Cardiac muscle cell (in vitro differentiated cells and primary cell): ENCODE measurements around the gene PC. TPM values are rescaled to one million over a fixed set of nuclear protein-coding genes. Genes with fewer than 3 reads are reported as not detected.

Source experiments
- DNase-seq, 2 donors: peaks; one replicate each; pipeline versions ENCODE4 v3.0.0 to v3.0.0-alpha.2; 2010 to 2017; ENCODE audit warnings: low read depth in 1 of 2, low spot score in 1 of 2
- H3K27ac ChIP-seq: fragments of 200-600 bp; sonication (generic); 2 replicates; pipeline ENCODE4 v1.5.1; 2016
- H3K27me3 ChIP-seq: fragments of 200-600 bp; sonication (generic); 2 replicates; pipeline ENCODE4 v1.6.0; 2016; ENCODE audit warnings: control low read depth
- H3K36me3 ChIP-seq: fragments of 200-600 bp; sonication (generic); 2 replicates; pipeline ENCODE4 v1.5.1; 2016; ENCODE audit warnings: control low read depth
- H3K4me1 ChIP-seq: fragments of 200-600 bp; sonication (generic); 2 replicates; pipeline ENCODE4 v1.8.1; 2017; ENCODE audit warnings: low read depth, mild to moderate bottlenecking, mixed run types
- H3K4me3 ChIP-seq: fragments of 200-600 bp; sonication (generic); 2 replicates; pipeline ENCODE4 v1.5.1; 2016; ENCODE audit warnings: mild to moderate bottlenecking
- H3K9me3 ChIP-seq: fragments of 200-600 bp; sonication (generic); 2 replicates; pipeline ENCODE4 v1.5.1; 2017; ENCODE audit warnings: low read depth, mild to moderate bottlenecking, control low read depth
- polyA plus RNA-seq: library from polyadenylated mRNA; unstranded; fragments of >200 nt; fragmentation: Nextera tagmentation; extraction: Ambion mirVana; gene quantifications from 2 replicates; pipeline ENCODE4 v1.2.1, GENCODE V29; 2016
- total RNA-seq: library from RNA; depleted of rRNA; stranded (reverse); fragments of >200 nt; gene quantifications from 2 replicates; pipeline ENCODE4 v1.2.3, GENCODE V29; 2016
- TF ChIP-seq, protein P1 (sequence below): IDR thresholded peaks from 2 replicates; pipeline ENCODE4 v1.5.1; 2012; ENCODE audit warnings: low read depth, mild to moderate bottlenecking, low read length

The PC gene
- total and polyA plus RNA-seq, 2 experiments from 2014 or later: 20.5 to 30.7 TPM

DNA sequence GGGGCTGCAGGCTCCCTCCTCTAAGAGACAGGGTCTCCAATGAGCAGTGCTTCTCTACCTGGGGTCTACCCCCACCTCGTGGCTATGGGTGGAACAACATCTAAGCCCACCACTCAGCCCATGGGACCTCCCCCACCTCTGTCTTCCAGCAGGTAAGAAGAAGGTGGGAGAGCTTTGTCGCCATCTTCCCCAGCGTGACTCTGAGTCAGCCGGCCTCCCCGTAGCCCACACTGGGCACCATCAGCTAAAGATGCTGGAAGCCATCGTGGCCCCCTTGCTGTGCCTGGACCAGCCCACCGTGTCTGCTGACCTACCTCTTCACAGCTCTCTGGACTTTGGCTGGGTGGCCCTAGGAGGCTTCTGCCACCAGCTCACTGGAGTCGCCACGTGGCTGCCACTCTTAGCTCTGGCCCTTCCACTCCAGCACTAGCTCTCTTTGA is 17.9 kb upstream of the PC start:
- H3K4me3 ChIP-seq: no peak overlapping the region
- H3K27me3 ChIP-seq: no peaks in the 10 kb centered on the region
- no peak overlapping the region for H3K27ac ChIP-seq
- no peaks in the 10 kb centered on the region for H3K4me1 ChIP-seq
- DNase-seq: peak; percentile 43 to 57
- TF ChIP-seq, protein P1, sequence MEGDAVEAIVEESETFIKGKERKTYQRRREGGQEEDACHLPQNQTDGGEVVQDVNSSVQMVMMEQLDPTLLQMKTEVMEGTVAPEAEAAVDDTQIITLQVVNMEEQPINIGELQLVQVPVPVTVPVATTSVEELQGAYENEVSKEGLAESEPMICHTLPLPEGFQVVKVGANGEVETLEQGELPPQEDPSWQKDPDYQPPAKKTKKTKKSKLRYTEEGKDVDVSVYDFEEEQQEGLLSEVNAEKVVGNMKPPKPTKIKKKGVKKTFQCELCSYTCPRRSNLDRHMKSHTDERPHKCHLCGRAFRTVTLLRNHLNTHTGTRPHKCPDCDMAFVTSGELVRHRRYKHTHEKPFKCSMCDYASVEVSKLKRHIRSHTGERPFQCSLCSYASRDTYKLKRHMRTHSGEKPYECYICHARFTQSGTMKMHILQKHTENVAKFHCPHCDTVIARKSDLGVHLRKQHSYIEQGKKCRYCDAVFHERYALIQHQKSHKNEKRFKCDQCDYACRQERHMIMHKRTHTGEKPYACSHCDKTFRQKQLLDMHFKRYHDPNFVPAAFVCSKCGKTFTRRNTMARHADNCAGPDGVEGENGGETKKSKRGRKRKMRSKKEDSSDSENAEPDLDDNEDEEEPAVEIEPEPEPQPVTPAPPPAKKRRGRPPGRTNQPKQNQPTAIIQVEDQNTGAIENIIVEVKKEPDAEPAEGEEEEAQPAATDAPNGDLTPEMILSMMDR: peak; percentile 83
- H3K36me3 ChIP-seq: no peaks in the 10 kb centered on the region
- no peaks in the 10 kb centered on the region for H3K9me3 ChIP-seq

DNA sequence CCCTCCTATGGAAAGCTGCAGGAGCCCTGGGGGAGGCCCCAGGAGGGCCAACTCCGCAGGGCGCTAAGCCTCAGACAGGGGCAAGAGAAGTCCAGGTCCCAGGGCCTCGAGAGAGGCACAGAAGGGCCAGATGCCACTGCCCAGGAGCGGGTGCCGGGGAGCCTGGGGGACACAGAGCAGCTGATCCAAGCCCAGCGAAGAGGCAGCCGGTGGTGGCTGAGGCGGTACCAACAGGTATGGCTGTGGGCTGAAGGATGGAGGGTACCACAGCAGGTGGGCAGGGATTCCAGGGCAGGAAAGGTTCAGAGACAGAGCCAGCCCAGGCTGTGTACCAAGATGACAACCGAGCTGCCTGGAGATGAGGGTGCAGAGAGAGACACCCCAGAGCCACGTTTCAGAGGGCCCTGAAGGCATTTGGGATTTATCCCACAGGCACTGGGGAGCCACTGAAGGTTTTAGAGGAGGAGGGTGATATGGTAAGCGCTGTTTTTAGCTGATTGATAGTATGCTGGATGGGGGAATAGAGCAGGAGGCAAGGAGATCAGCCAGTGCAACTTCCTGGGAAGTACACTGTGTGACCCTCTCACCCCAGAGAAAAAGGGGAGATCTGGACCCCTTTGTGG is 17.3 kb upstream of the PC start:
- Histone ChIP-seq H3K36me3 (no peaks in the 10 kb centered on the region), H3K4me3 (no peak overlapping the region), H3K27ac (no peak overlapping the region), H3K9me3 (no peaks in the 10 kb centered on the region), H3K27me3 (no peaks in the 10 kb centered on the region), H3K4me1 (no peaks in the 10 kb centered on the region)
- TF ChIP-seq, protein P1: no peak
- no peak for DNase-seq

- Histone ChIP-seq H3K4me1 (no peaks in the 10 kb centered on the region), H3K4me3 (no peak within 1 kb of the TSS), H3K36me3 (no peaks in the 10 kb centered on the region), H3K27ac (no peak within 1 kb of the TSS), H3K9me3 (no peaks in the 10 kb centered on the region), H3K27me3 (no peaks in the 10 kb centered on the region)
- DNase-seq: no peak
- TF ChIP-seq, protein P1: no peak
These were observed 16.7 kb upstream of the PC start, which contains the start of gene C11orf86 for GRCh38 chr11:66974724-66975404. Gene C11orf86, plus strand, starts transcription at chr11:66975304. Its CDS starts 59 bp downstream, at chr11:66975363.

DNA sequence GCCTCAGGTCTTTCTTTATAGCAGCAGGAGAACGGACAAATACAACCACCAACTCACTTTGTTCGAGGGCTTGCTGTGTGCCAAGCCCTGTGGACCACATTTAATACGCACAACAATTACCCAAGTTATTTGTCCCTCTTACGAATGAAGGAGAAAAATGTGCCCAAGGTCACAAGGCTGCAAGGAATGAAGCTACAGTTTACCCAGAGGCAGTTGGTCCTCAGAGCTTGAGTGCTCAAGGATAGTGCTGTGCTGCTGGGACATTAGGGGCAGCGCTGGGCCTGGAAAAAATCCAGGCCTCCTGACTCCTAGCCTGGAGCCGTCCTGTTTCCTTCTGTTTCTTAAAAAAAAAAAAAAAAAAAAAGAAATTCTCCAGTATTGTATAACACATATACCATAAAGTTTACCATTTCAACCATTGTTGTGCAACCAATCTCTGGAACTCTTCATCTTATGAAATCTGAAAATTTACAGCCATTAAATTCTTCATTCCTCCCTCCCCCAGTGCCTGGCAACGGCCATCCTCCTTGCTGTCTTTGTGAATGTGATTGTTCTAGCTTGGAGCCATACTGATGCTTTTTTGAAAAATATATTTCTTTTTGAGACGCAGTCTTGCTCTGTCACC is 15.9 kb upstream of the PC start:
- no peak overlapping the region for H3K4me3 ChIP-seq
- no peak overlapping the region for H3K27ac ChIP-seq
- peak in 1 of 2 donors; percentile 70 for DNase-seq
- TF ChIP-seq, protein P1: no peak
- no peaks in the 10 kb centered on the region for H3K27me3 ChIP-seq
- H3K4me1 ChIP-seq: no peaks in the 10 kb centered on the region
- no peaks in the 10 kb centered on the region for H3K9me3 ChIP-seq
- no peaks in the 10 kb centered on the region for H3K36me3 ChIP-seq

GRCh38 chr11:66971488-66971887 is 13.3 kb upstream of the PC start:
- Histone ChIP-seq H3K4me1 (no peaks in the 10 kb centered on the region), H3K27ac (no peak overlapping the region), H3K4me3 (no peak overlapping the region), H3K27me3 (no peaks in the 10 kb centered on the region), H3K9me3 (no peaks in the 10 kb centered on the region), H3K36me3 (no peaks in the 10 kb centered on the region)
- DNase-seq: no peak
- TF ChIP-seq, protein P1: no peak
